IMR-90 (cell line): ENCODE measurements around the gene SART1. TPM values are rescaled to one million over a fixed set of nuclear protein-coding genes. Genes with fewer than 3 reads are reported as not detected.
A peak's percentile ranks its signal among the peaks of the same experiment; 100 is the strongest.

Experiments
- ATAC-seq: fragments of 200-7000 bp; cut with Tn5 transposase; 2 replicates; pipeline ENCODE4 v1.9.1; 2020; ENCODE audit warnings: low read depth, mild to moderate bottlenecking, moderate library complexity
- BruUV-seq: library from RNA; stranded (reverse); fragments of 400-500 nt; replicated peaks from 2 replicates; lab custom pipeline; 2021; lab: Mats Ljungman, UMichigan
- CTCF ChIA-PET: fragments of 300-600 bp; formaldehyde crosslinking; extraction: SDS; loops from one replicate; lab custom pipeline; 2021; ENCODE audit warnings: antibody characterized with exemption; lab: Yijun Ruan, JAX
- POLR2A ChIA-PET: fragments of 300-600 bp; sonication (Branson Sonifier 250); formaldehyde crosslinking; loops from one replicate; lab custom pipeline; 2022; ENCODE audit warnings: antibody characterized with exemption; ENCODE audit not compliant: unreplicated experiment; lab: Charles Lee
- DNase-seq: peaks from one replicate; pipeline ENCODE4 v3.0.0; 2013
- H2AFZ ChIP-seq: replicated peaks from 2 replicates; pipeline ENCODE3; 2013; ENCODE audit warnings: low read length, mild to moderate bottlenecking; ENCODE audit not compliant: poor library complexity
- H2AK5ac ChIP-seq: 2 replicates; pipeline ENCODE4 v1.6.1; 2013; ENCODE audit warnings: low read depth, low read length, inconsistent platforms
- H2AK9ac ChIP-seq: replicated peaks from 2 replicates; pipeline ENCODE3; 2013; ENCODE audit warnings: mild to moderate bottlenecking, low read depth, low read length, moderate library complexity; ENCODE audit not compliant: poor library complexity
- H2BK120ac ChIP-seq: 2 replicates; pipeline ENCODE4 v1.6.1; 2013; ENCODE audit warnings: low read depth, low read length, inconsistent platforms
- H2BK15ac ChIP-seq: 3 replicates; pipeline ENCODE4 v1.6.1; 2013; ENCODE audit warnings: low read depth, low read length, inconsistent platforms
- H2BK20ac ChIP-seq: 2 replicates; pipeline ENCODE4 v1.6.1; 2013; ENCODE audit warnings: low read depth, mild to moderate bottlenecking, inconsistent platforms, low read length, moderate library complexity
- H2BK5ac ChIP-seq: 2 replicates; pipeline ENCODE4 v1.6.1; 2013; ENCODE audit warnings: mild to moderate bottlenecking, low read depth, low read length, inconsistent platforms; ENCODE audit not compliant: poor library complexity, severe bottlenecking
- H3K14ac ChIP-seq: replicated peaks from 2 replicates; pipeline ENCODE4 v1.6.1; 2013; ENCODE audit warnings: low read depth, low read length, inconsistent platforms
- H3K18ac ChIP-seq: 2 replicates; pipeline ENCODE4 v1.6.1; 2013; ENCODE audit warnings: low read depth, low read length, control low read depth
- H3K23ac ChIP-seq: 2 replicates; pipeline ENCODE4 v1.6.1; 2013; ENCODE audit warnings: low read depth, low read length, inconsistent platforms
- H3K27ac ChIP-seq: 2 replicates; pipeline ENCODE4 v1.5.1; 2013; ENCODE audit warnings: mild to moderate bottlenecking, control low read depth, low read length; ENCODE audit not compliant: insufficient read depth
- H3K27me3 ChIP-seq: 2 replicates; pipeline ENCODE4 v1.6.1; 2013; ENCODE audit warnings: low read length; ENCODE audit not compliant: control insufficient read depth, insufficient read depth
- H3K36me3 ChIP-seq: 2 replicates; pipeline ENCODE4 v1.6.1; 2013; ENCODE audit warnings: low read length, mixed read lengths; ENCODE audit not compliant: control insufficient read depth, insufficient read depth
- H3K4ac ChIP-seq: 2 replicates; pipeline ENCODE4 v1.6.1; 2013; ENCODE audit warnings: low read depth, low read length, inconsistent platforms
- H3K4me1 ChIP-seq: 2 replicates; pipeline ENCODE4 v1.6.1; 2013; ENCODE audit warnings: low read length, mixed read lengths; ENCODE audit not compliant: control insufficient read depth, insufficient read depth
- H3K4me2 ChIP-seq: 2 replicates; pipeline ENCODE4 v1.6.1; 2013; ENCODE audit warnings: low read depth, mild to moderate bottlenecking, control low read depth, low read length, moderate library complexity
- H3K4me3 ChIP-seq: 2 replicates; pipeline ENCODE4 v1.5.1; 2013; ENCODE audit warnings: low read depth, mild to moderate bottlenecking, control low read depth, low read length, moderate library complexity; ENCODE audit not compliant: insufficient read depth
- H3K56ac ChIP-seq: 2 replicates; pipeline ENCODE4 v1.6.1; 2013; ENCODE audit warnings: low read length, inconsistent platforms; ENCODE audit not compliant: insufficient read depth; ENCODE audit errors: extremely low read depth
- H3K79me1 ChIP-seq, 2 experiments: 2 replicates each; pipeline ENCODE4 v1.6.1; 2013; ENCODE audit warnings: low read length in 2 of 2, inconsistent platforms in 1 of 2, low read depth in 1 of 2
- H3K9ac ChIP-seq: 2 replicates; pipeline ENCODE4 v1.6.1; 2013; ENCODE audit warnings: low read depth, low read length, control low read depth
- H3K9me1 ChIP-seq: 2 replicates; pipeline ENCODE4 v1.6.1; 2013; ENCODE audit warnings: low read length, inconsistent platforms; ENCODE audit not compliant: insufficient read depth
- H3K9me3 ChIP-seq: 2 replicates; pipeline ENCODE4 v1.6.1; 2013; ENCODE audit warnings: low read length; ENCODE audit not compliant: control insufficient read depth, insufficient read depth
- H4K20me1 ChIP-seq: 2 replicates; pipeline ENCODE4 v1.6.1; 2013; ENCODE audit warnings: low read length, inconsistent platforms; ENCODE audit not compliant: insufficient read depth
- H4K5ac ChIP-seq: 2 replicates; pipeline ENCODE4 v1.6.1; 2013; ENCODE audit warnings: mild to moderate bottlenecking, low read depth, low read length, control low read depth
- H4K8ac ChIP-seq, 2 experiments: 2 replicates each; pipeline ENCODE4 v1.6.1; 2013; ENCODE audit warnings: low read depth in 2 of 2, low read length in 2 of 2, control low read depth in 1 of 2, inconsistent platforms in 1 of 2
- H4K91ac ChIP-seq: 2 replicates; pipeline ENCODE4 v1.6.1; 2013; ENCODE audit warnings: low read depth, low read length, inconsistent platforms; ENCODE audit not compliant: insufficient read depth
- BHLHE40 ChIP-seq: fragments of 150-350 bp; IDR thresholded peaks from 2 replicates; pipeline ENCODE4 v1.6.1; 2016; ENCODE audit warnings: mild to moderate bottlenecking, low read depth, low read length
- MXI1 ChIP-seq: IDR thresholded peaks from 2 replicates; pipeline ENCODE4 v1.6.1; 2012; ENCODE audit warnings: low read depth, mild to moderate bottlenecking, low read length, moderate library complexity, borderline replicate concordance
- POLR2A ChIP-seq: IDR thresholded peaks from 2 replicates; pipeline ENCODE4 v1.6.1; 2012; ENCODE audit warnings: mild to moderate bottlenecking, low read depth, low read length
- RAD21 ChIP-seq: IDR thresholded peaks from 2 replicates; pipeline ENCODE4 v1.6.1; 2012; ENCODE audit warnings: low read length, improper control_type of control experiment
- RFX5 ChIP-seq: IDR thresholded peaks from 2 replicates; pipeline ENCODE4 v1.8.0; 2012; ENCODE audit warnings: low read depth, mild to moderate bottlenecking, low read length, moderate library complexity
- WGBS, 2 experiments: methylation state at CpG; one replicate each; pipeline versions ENCODE4 v1.1.5 to v1.1.7; 2013; ENCODE audit warnings: missing lambda C conversion rate in 2 of 2; ENCODE audit not compliant: insufficient read length in 1 of 2; ENCODE audit errors: extremely low coverage in 2 of 2; 5-methylcytosine and 5-hydroxymethylcytosine counted together
- dilution Hi-C: fragments of 300-500 bp; cut with HindIII; formaldehyde crosslinking; loops from one replicate; pipeline ENCODE4 v1.14.3; 2018; ENCODE audit warnings: low sequenced_read_pairs; ENCODE audit not compliant: unreplicated experiment
- in situ Hi-C: fragments of 300-500 bp; cut with MboI; formaldehyde crosslinking; loops from 3 replicates; pipeline ENCODE4 v1.14.3; 2019; ENCODE audit warnings: low sequenced_read_pairs, inconsistent platforms, mixed read lengths
- intact Hi-C: fragments of 100-400 bp; cut with micrococcal nuclease; formaldehyde crosslinking; loops from 2 replicates; pipeline ENCODE4 v1.10.0; 2022
- polyA plus RNA-seq, 3 experiments: library from polyadenylated mRNA; depleted of rRNA; stranded (reverse); fragments of >200 nt; gene quantifications; 2 replicates each; pipeline ENCODE4 v1.2.3, GENCODE V29; 2012; ENCODE audit warnings: low replicate concordance in 1 of 3
- total RNA-seq: library from RNA; depleted of rRNA; stranded (reverse); fragments of >200 nt; gene quantifications from 2 replicates; pipeline ENCODE4 v1.2.3, GENCODE V29; 2012

Gene SART1
- total and polyA plus RNA-seq, 2 of the 4 experiments (the other 2 are of a cell fraction), result 25.5 to 43.5 TPM

DNA sequence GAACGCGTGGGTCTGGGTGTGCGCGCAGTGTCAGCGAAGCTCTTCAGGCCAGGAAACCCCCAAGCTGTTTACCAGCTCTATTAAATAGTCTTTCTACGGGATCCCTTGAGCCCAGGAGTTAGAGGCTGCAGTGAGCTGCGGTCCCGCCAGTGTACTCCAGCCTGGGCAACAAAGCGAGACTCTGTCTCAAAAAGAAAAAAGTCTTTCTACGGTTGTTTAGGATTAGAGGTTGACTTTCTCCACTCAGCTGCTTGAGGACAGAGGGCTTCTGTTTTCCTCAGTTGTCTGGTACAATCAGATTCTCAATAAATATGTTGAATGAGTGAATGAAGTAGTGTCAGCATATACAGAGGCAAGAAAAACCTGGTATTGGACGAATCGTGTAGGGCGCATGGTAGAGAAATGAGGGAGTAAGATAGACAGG, 619 bp downstream of the SART1 start:
- dilution Hi-C loops, result no loop called here
- Histone ChIP-seq H2AK9ac (peak overlapping the region; percentile 58), H3K4ac (peak overlapping the region; percentile 60; the same call in 1 of the 2 replicates), H3K9ac (peak overlapping the region; percentile 93), H3K14ac (peak overlapping the region; percentile 92), H3K23ac (peak overlapping the region; percentile 99), H3K79me1 (peaks cover 16 to 51% of the 10 kb centered on the region in 2 experiments), H3K56ac (peak overlapping the region; percentile 88), H3K4me1 (peaks cover 8% of the 10 kb centered on the region), H4K91ac (0 out of 2 replicates have a peak overlapping the region, but pooled peaks have one; percentile 49), H3K36me3 (peaks cover 30% of the 10 kb centered on the region), H3K9me3 (no peaks in the 10 kb centered on the region), H4K8ac (peak overlapping the region; percentile 53 to 67; a peak in 2 of 4 replicates), H2BK15ac (peak overlapping the region; percentile 42; the same call in 1 of the 3 replicates), H2AFZ (peak overlapping the region; percentile 74), H3K9me1 (peaks cover 5% of the 10 kb centered on the region; the same call in 1 of the 2 replicates), H2BK5ac (peak overlapping the region; percentile 35), H2BK20ac (no peak overlapping the region), H4K5ac (no peak overlapping the region), H2AK5ac (peak overlapping the region; percentile 35; the same call in 1 of the 2 replicates), H3K27me3 (no peaks in the 10 kb centered on the region), H2BK120ac (0 out of 2 replicates have a peak overlapping the region, but pooled peaks have one; percentile 26), H3K4me2 (peak overlapping the region; percentile 98), H3K27ac (peak overlapping the region; percentile 77), H3K4me3 (peak overlapping the region; percentile 59), H3K18ac (no peak overlapping the region), H4K20me1 (peaks cover 7% of the 10 kb centered on the region)
- TF ChIP-seq RAD21 (no peak), BHLHE40 (no peak), POLR2A (no peak), RFX5 (no peak), MXI1 (0 out of 2 replicates have a peak, but pooled peaks have one; percentile 4)
- BruUV-seq, result TSS peak; percentile 50
- in situ Hi-C loops, result loop anchor here (5.0 kb wide), 1 partner anchor 70 kb away; the partner anchor contains the start of gene CCDC85B
- ChIA-PET CTCF (interaction anchor here (1.0 kb wide), 1 partner anchor 16 kb away, joined by 3 read pairs; no protein-coding TSS in a partner anchor), POLR2A (interaction anchor here (0.8 kb wide), 1 partner anchor 70 kb away, joined by 3 read pairs; no protein-coding TSS in a partner anchor)
- no peak for DNase-seq
- 21% methylated on average over 4 of the region's 13 CpGs; no CpG with 5 or more reads in 1 of the 2 experiments for WGBS, 2 experiments
- intact Hi-C loops, result loop anchor here (5.0 kb wide), 1 partner anchor 45 kb away; the partner anchor contains the start of genes C11orf68 and DRAP1
- ATAC-seq, result peak; percentile 4
